ENCODE data around the gene FOXA2. TPM values are rescaled to one million over a fixed set of nuclear protein-coding genes. Genes with fewer than 3 reads are reported as not detected.

Gene FOXA2
- total and polyA plus RNA-seq, 2 of the 13 experiments (the other 11 are each of a cell fraction or from before 2014, with no cell fraction given): 8.8 to 12.2 TPM

GRCh38 chr20:22584922-22585785 lies 782 bp upstream of the FOXA2 start (continued):
- TF ChIP-seq ELK4 (CRISPR knock-in tag; IDR thresholded peaks at IDR 0.05; ENCODE audit: borderline replicate concordance): no peak
- peak; percentile 82 for TF ChIP-seq ZNF44 (CRISPR knock-in tag; IDR thresholded peaks at IDR 0.05)
- no peak; the same call in none of the 2 replicates for TF ChIP-seq MXD3 (CRISPR knock-in tag; IDR thresholded peaks at IDR 0.05)
- TF ChIP-seq CSRNP1 (CRISPR knock-in tag; IDR thresholded peaks at IDR 0.05): no peak; the same call in 1 of the 2 replicates
- TF ChIP-seq MEIS1 (CRISPR knock-in tag; IDR thresholded peaks at IDR 0.05; ENCODE audit: borderline replicate concordance): 0 out of 2 replicates have a peak, but pooled peaks have one; percentile 16
- no peak for TF ChIP-seq ZSCAN30 (CRISPR knock-in tag; IDR thresholded peaks at IDR 0.05)
- peak in 1 of 2 experiments; percentile 85; a peak in 2 of 4 replicates for TF ChIP-seq ATF4 (CRISPR knock-in tag; IDR thresholded peaks at IDR 0.05)
- TF ChIP-seq SP1 (IDR thresholded peaks at IDR 0.05): no peak
- 0 out of 2 replicates have a peak, but pooled peaks have one; percentile 5 for TF ChIP-seq SP1 (CRISPR knock-in tag; IDR thresholded peaks at IDR 0.05)
- no peak; the same call in 1 of the 2 replicates for TF ChIP-seq XBP1 (CRISPR knock-in tag; IDR thresholded peaks at IDR 0.05)
- TF ChIP-seq ZNF275 (CRISPR knock-in tag; IDR thresholded peaks at IDR 0.05; ENCODE audit: borderline replicate concordance): no peak
- TF ChIP-seq IKZF5 (CRISPR knock-in tag; IDR thresholded peaks at IDR 0.05): peak; percentile 100
- peak; percentile 12 for TF ChIP-seq BHLHE40 (IDR thresholded peaks at IDR 0.05; ENCODE audit: low read length)
- TF ChIP-seq STAT6 (CRISPR knock-in tag; IDR thresholded peaks at IDR 0.05; ENCODE audit: borderline replicate concordance): 0 out of 2 replicates have a peak, but pooled peaks have one; percentile 62
- peak; percentile 46; the same call in 1 of the 2 replicates for TF ChIP-seq SMAD1 (CRISPR knock-in tag; IDR thresholded peaks at IDR 0.05; ENCODE audit: borderline replicate concordance, low read depth)
- peak; percentile 68; the same call in 1 of the 2 replicates for TF ChIP-seq TFDP2 (CRISPR knock-in tag; IDR thresholded peaks at IDR 0.05)
